OCI-LY1 (cell line): ENCODE data around the gene SPRY1.

Experiments
- H2AFZ ChIP-seq: fragments of 200-600 bp; sonication (generic), shearing (Covaris generic); 2 replicates; pipeline ENCODE4 v1.6.0; 2014; ENCODE audit warnings: antibody characterized with exemption, mild to moderate bottlenecking, low read length
- H3F3A ChIP-seq: fragments of 200-600 bp; sonication (generic), shearing (Covaris generic); 2 replicates; pipeline ENCODE4 v1.6.0; 2014; ENCODE audit warnings: mild to moderate bottlenecking, antibody characterized with exemption, low read length, moderate library complexity; ENCODE audit not compliant: insufficient read depth
- H3K27ac ChIP-seq: fragments of 200-600 bp; sonication (generic); 2 replicates; pipeline ENCODE4 v1.5.1; 2014; ENCODE audit warnings: low read length, mixed run types, mild to moderate bottlenecking, low read depth; ENCODE audit not compliant: poor library complexity, severe bottlenecking
- H3K27me3 ChIP-seq: fragments of 200-600 bp; sonication (generic); 2 replicates; pipeline ENCODE4 v1.6.0; 2014; ENCODE audit warnings: antibody characterized with exemption, mild to moderate bottlenecking, low read length, moderate library complexity; ENCODE audit not compliant: insufficient read depth
- H3K36me3 ChIP-seq: fragments of 200-600 bp; sonication (generic); 2 replicates; pipeline ENCODE4 v1.6.1; 2014; ENCODE audit warnings: mild to moderate bottlenecking, antibody characterized with exemption, low read length, moderate library complexity, mixed read lengths; ENCODE audit not compliant: insufficient read depth
- H3K4me1 ChIP-seq: fragments of 200-600 bp; sonication (generic); 2 replicates; pipeline ENCODE4 v1.5.1; 2014; ENCODE audit warnings: mild to moderate bottlenecking, low read length, moderate library complexity; ENCODE audit not compliant: insufficient read depth, severe bottlenecking
- H3K4me2 ChIP-seq: fragments of 200-600 bp; sonication (generic), shearing (Covaris generic); 2 replicates; pipeline ENCODE4 v1.6.1; 2014; ENCODE audit warnings: low read length
- H3K4me3 ChIP-seq: fragments of 200-600 bp; sonication (generic); 2 replicates; pipeline ENCODE4 v1.5.1; 2014; ENCODE audit warnings: low read length, low read depth, mild to moderate bottlenecking, mixed read lengths; ENCODE audit not compliant: poor library complexity, severe bottlenecking
- H3K79me2 ChIP-seq: fragments of 200-600 bp; shearing (Covaris generic); 2 replicates; pipeline ENCODE4 v1.6.1; 2016; ENCODE audit warnings: mixed run types, low read length, mixed read lengths; ENCODE audit not compliant: insufficient read depth
- H3K9ac ChIP-seq: fragments of 200-600 bp; sonication (generic), shearing (Covaris generic); 2 replicates; pipeline ENCODE4 v1.6.1; 2014; ENCODE audit warnings: mild to moderate bottlenecking, low read length, mixed read lengths
- H3K9me2 ChIP-seq: fragments of 200-600 bp; sonication (generic), shearing (Covaris generic); 2 replicates; pipeline ENCODE4 v1.6.1; 2014; ENCODE audit warnings: low read depth, mild to moderate bottlenecking, low read length, mixed read lengths
- H3K9me3 ChIP-seq: fragments of 200-600 bp; shearing (Covaris generic); 2 replicates; pipeline ENCODE4 v1.6.1; 2014; ENCODE audit warnings: low read length, mixed read lengths
- H4K20me1 ChIP-seq: fragments of 200-600 bp; sonication (generic), shearing (Covaris generic); 2 replicates; pipeline ENCODE4 v1.6.0; 2016; ENCODE audit warnings: mild to moderate bottlenecking, low read length; ENCODE audit not compliant: insufficient read depth
- EZH2 ChIP-seq: fragments of 200-600 bp; sonication (generic), shearing (Covaris generic); IDR thresholded peaks from 2 replicates; pipeline ENCODE4 v1.8.0; 2017; ENCODE audit warnings: borderline replicate concordance, mixed run types, mild to moderate bottlenecking, antibody characterized with exemption, low read length, moderate library complexity, mixed read lengths
- TF ChIP-seq, protein P1 (sequence below): fragments of 200-600 bp; sonication (generic), shearing (Covaris generic); IDR thresholded peaks from 2 replicates; pipeline ENCODE4 v1.5.1; 2017; ENCODE audit warnings: mild to moderate bottlenecking, antibody characterized with exemption, low read length, moderate library complexity, mixed read lengths

SPRY1 gene

DNA sequence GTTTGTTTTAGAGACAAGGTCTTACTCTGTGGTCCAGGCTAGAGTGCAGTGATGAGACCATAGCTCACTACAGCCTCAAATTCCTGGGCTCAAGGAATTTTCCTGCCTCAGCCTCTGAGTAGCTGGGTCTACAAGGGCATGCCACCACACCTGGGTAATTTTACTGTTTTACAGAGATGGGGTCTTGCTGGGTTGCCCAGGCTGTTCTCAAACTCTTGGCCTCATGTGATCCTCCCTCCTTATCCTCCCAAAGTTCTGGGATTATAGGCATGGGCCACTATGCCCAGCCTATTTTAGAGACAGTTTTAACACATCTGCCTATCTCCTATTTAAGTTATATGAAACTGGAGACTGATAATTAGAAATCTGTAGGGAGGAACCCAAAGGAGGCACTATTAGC is 53.8 kb downstream of the SPRY1 start:
- peaks cover 75% of the 10 kb centered on the region for H3K4me1 ChIP-seq
- H3K27me3 ChIP-seq: no peaks in the 10 kb centered on the region
- H3K4me2 ChIP-seq: peak overlapping the region; percentile 58; the same call in 1 of the 2 replicates
- 0 out of 2 replicates have a peak, but pooled peaks cover 3% of the 10 kb centered on the region for H3F3A ChIP-seq
- H3K9me3 ChIP-seq: no peaks in the 10 kb centered on the region
- H3K9me2 ChIP-seq: no peaks in the 10 kb centered on the region
- TF ChIP-seq, protein P1, sequence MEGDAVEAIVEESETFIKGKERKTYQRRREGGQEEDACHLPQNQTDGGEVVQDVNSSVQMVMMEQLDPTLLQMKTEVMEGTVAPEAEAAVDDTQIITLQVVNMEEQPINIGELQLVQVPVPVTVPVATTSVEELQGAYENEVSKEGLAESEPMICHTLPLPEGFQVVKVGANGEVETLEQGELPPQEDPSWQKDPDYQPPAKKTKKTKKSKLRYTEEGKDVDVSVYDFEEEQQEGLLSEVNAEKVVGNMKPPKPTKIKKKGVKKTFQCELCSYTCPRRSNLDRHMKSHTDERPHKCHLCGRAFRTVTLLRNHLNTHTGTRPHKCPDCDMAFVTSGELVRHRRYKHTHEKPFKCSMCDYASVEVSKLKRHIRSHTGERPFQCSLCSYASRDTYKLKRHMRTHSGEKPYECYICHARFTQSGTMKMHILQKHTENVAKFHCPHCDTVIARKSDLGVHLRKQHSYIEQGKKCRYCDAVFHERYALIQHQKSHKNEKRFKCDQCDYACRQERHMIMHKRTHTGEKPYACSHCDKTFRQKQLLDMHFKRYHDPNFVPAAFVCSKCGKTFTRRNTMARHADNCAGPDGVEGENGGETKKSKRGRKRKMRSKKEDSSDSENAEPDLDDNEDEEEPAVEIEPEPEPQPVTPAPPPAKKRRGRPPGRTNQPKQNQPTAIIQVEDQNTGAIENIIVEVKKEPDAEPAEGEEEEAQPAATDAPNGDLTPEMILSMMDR: no peak
- TF ChIP-seq EZH2: no peak
- no peaks in the 10 kb centered on the region for H3K79me2 ChIP-seq
- H3K36me3 ChIP-seq: no peaks in the 10 kb centered on the region
- no peak overlapping the region for H3K4me3 ChIP-seq
- no peak overlapping the region for H2AFZ ChIP-seq
- H3K27ac ChIP-seq: peak overlapping the region; percentile 76
- no peaks in the 10 kb centered on the region for H4K20me1 ChIP-seq
- no peak overlapping the region; the same call in 1 of the 2 replicates for H3K9ac ChIP-seq

DNA sequence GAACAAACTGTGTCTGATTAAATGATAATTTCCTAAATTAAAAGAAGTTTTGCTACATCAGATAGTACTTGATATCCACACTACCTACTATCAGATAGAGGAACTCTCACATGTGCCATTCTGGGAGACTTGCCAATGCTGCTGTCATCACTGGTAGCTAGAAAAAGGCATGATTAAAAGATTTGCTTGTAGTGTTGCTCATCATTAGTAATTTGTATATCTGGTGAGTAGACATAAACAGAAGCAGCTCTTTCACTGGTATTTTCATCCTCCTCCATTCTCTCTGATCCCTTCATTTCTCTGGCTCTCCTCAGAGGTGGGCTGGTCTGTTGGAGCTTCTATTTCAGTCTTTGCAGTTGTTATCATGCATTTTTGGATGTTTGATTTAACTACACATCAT is 56.0 kb downstream of the SPRY1 start:
- Histone ChIP-seq H3K4me3 (peak overlapping the region; percentile 1), H3K27ac (peak overlapping the region; percentile 76), H3K27me3 (no peaks in the 10 kb centered on the region), H4K20me1 (no peaks in the 10 kb centered on the region), H3K4me1 (peaks cover 55% of the 10 kb centered on the region), H3K9ac (peak overlapping the region; percentile 4; the same call in 1 of the 2 replicates), H2AFZ (0 out of 2 replicates have a peak overlapping the region, but pooled peaks have one; percentile 36), H3K9me2 (no peaks in the 10 kb centered on the region), H3K79me2 (no peaks in the 10 kb centered on the region), H3F3A (0 out of 2 replicates have a peak, but pooled peaks cover 3% of the 10 kb centered on the region), H3K9me3 (no peaks in the 10 kb centered on the region), H3K4me2 (peak overlapping the region; percentile 37; the same call in 1 of the 2 replicates), H3K36me3 (no peaks in the 10 kb centered on the region)
- TF ChIP-seq, protein P1: no peak
- no peak for TF ChIP-seq EZH2

DNA sequence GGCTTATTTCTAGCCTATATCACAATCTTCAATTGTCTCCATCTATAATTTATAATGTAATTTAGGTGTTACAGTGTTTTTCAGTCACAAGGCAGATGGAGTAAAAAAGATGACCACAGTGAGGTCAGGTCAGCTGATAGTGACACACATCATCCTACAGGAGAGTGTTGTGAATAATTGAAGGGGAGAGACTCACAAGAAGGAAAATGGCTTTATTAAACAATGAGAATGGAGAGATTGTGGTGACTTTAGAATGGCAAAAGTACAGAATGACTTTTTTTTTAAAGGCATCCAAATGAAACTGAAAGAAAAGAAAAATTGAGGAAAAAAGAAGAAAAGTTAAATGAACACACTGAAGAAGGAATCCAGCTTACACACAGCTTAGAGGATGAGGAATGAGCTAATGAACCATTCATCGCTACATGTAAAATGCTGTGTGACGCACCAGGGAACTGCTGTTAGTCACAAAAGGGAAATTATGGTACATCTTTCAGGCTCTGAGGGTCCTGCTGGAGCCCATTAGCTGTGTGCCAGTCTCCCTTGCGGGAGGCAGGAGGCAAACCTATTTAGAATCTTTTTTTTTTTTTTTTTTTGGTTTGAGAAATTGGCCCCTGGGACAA is 56.6 kb downstream of the SPRY1 start:
- Histone ChIP-seq H3K79me2 (no peaks in the 10 kb centered on the region), H3K4me3 (peak overlapping the region; percentile 1), H3K4me2 (peak overlapping the region; percentile 37; the same call in 1 of the 2 replicates), H3K9me2 (no peaks in the 10 kb centered on the region), H3K27me3 (no peaks in the 10 kb centered on the region), H3K4me1 (peaks cover 55% of the 10 kb centered on the region), H3F3A (0 out of 2 replicates have a peak, but pooled peaks cover 3% of the 10 kb centered on the region), H2AFZ (0 out of 2 replicates have a peak overlapping the region, but pooled peaks have one; percentile 36), H4K20me1 (no peaks in the 10 kb centered on the region), H3K36me3 (no peaks in the 10 kb centered on the region), H3K9ac (no peak overlapping the region; the same call in 1 of the 2 replicates), H3K9me3 (no peaks in the 10 kb centered on the region), H3K27ac (peak overlapping the region; percentile 76)
- no peak for TF ChIP-seq EZH2
- TF ChIP-seq, protein P1: no peak
